ENCODE data around the gene SNRNP25. TPM values are rescaled to one million over a fixed set of nuclear protein-coding genes. Genes with fewer than 3 reads are reported as not detected.
"Not testable (repeated sequence)": the region's sequence is repeated elsewhere in the genome, so short reads cannot be mapped to it uniquely, and the experiment has no call there.

SNRNP25 gene
- total RNA-seq (33.7 TPM), polyA plus RNA-seq (23.3 TPM)
- long read RNA-seq, donor 1, transcript SNRNP25-201 (5 exons, 1,905 nt): major isoform, 6 of 6 reads
- long read RNA-seq, donor 1, partial matches to known transcripts: 0 of 6 reads
- long read RNA-seq, donor 1, other reads (novel, unspliced or antisense): 0 of 6 reads
- long read RNA-seq, donor 2: 0 reads
- long read RNA-seq, donor 3, transcript SNRNP25-201 (5 exons, 1,905 nt): major isoform, 46 of 55 reads
- long read RNA-seq, donor 3, partial matches to known transcripts: 8 of 55 reads
- long read RNA-seq, donor 3, other reads (novel, unspliced or antisense): 0 of 55 reads
- long read RNA-seq, donor 4, transcript SNRNP25-201 (5 exons, 1,905 nt): major isoform, 17 of 19 reads
- long read RNA-seq, donor 4, partial matches to known transcripts: 0 of 19 reads
- long read RNA-seq, donor 4, other reads (novel, unspliced or antisense): 0 of 19 reads
- long read RNA-seq, donor 5, transcript SNRNP25-201 (5 exons, 1,905 nt): major isoform, 41 of 121 reads
- long read RNA-seq, donor 5, partial matches to known transcripts: 78 of 121 reads
- long read RNA-seq, donor 5, other reads (novel, unspliced or antisense): 0 of 121 reads
- long read RNA-seq, donor 6, transcript SNRNP25-201 (5 exons, 1,905 nt): major isoform, 22 of 68 reads
- long read RNA-seq, donor 6, partial matches to known transcripts: 45 of 68 reads
- long read RNA-seq, donor 6, other reads (novel, unspliced or antisense): 0 of 68 reads
- long read RNA-seq, donor 7, transcript SNRNP25-201 (5 exons, 1,905 nt): major isoform, 17 of 17 reads
- long read RNA-seq, donor 7, partial matches to known transcripts: 0 of 17 reads
- long read RNA-seq, donor 7, other reads (novel, unspliced or antisense): 0 of 17 reads
- long read RNA-seq, donor 8, transcript SNRNP25-201 (5 exons, 1,905 nt): major isoform, 11 of 12 reads
- long read RNA-seq, donor 8, partial matches to known transcripts: 0 of 12 reads
- long read RNA-seq, donor 8, other reads (novel, unspliced or antisense): 0 of 12 reads
- long read RNA-seq, donor 9, transcript SNRNP25-201 (5 exons, 1,905 nt): major isoform, 23 of 24 reads
- long read RNA-seq, donor 9, partial matches to known transcripts: 0 of 24 reads
- long read RNA-seq, donor 9, other reads (novel, unspliced or antisense): 0 of 24 reads
- long read RNA-seq, donor 10, transcript SNRNP25-201 (5 exons, 1,905 nt): major isoform, 20 of 22 reads
- long read RNA-seq, donor 10, partial matches to known transcripts: 0 of 22 reads
- long read RNA-seq, donor 10, other reads (novel, unspliced or antisense): 0 of 22 reads

DNA sequence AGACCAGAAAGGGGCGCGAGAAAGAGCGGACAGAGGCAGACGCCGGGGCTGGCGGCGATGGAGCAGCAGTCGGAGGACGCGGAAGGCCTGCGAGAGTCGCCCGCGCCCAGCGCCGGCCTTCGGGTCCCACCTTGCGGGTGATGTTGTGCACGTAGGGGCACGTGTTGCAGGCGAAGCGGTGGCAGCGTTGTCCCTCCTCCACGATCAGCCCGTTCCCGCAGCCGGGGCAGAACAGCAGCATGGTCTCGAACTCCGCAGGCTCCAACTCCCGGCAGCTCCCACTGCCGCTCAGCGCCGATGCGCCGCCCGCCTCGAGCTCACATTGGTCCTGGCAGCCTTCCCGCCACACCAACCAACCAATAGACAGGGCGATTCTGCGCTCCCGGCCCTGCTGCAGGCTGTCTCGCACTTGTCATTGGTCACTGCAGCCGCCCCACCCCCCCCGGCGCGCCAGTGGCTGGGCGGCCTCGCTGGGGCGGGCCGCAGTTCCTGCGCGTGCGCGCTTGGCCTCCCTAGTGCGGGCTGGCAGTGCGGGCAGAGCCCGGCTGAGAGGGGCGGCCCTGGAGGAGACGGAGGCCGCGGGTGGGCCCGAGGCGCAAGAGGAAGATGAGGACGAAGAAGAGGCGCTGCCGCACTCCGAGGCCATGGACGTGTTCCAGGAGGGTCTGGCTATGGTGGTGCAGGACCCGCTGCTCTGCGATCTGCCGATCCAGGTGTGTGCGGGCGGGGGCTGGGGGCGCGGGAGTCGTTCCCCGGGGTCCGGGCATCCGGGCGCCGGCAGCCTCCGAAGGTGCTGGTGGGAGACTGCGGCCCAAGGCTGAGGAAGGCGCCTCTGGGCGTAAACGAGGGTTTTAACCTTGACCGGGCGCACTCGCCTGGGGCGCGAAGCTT is at the start of gene SNRNP25, which contains the start of gene POLR3K:
TSS of gene SNRNP25 (plus strand) at position 483 of the 891 bp plus-strand sequence. CDS start at position 672, 189 bp downstream.
TSS of gene POLR3K (minus strand) at position 263 of the 891 bp plus-strand sequence. CDS start at position 241, 22 bp downstream.
- H3K4me3 ChIP-seq (ENCODE audit: low read length in 2 of 2): peak within 1 kb of the TSS; percentile 60 to 80
- peaks cover 26 to 29% of the 10 kb centered on the region in 2 donors for H3K36me3 ChIP-seq (ENCODE audit: control insufficient read depth in 2 of 2, insufficient read depth in 2 of 2, low read length in 1 of 2)
- peak; percentile 82 to 98 (median 92) for DNase-seq (ENCODE audit: low read depth in 6 of 9, low spot score in 9 of 9)
- no peaks in the 10 kb centered on the region for H3K27me3 ChIP-seq (ENCODE audit: control insufficient read depth in 2 of 2, insufficient read depth in 1 of 2, low read length in 1 of 2)
- peak within 1 kb of the TSS; percentile 44 to 59 for H3K27ac ChIP-seq (ENCODE audit: low read depth in 1 of 2, low read length in 1 of 2)
- under 1% methylated on average over 91 of the region's 91 CpGs for WGBS
- H3K9me3 ChIP-seq (ENCODE audit: control insufficient read depth in 2 of 2, insufficient read depth in 1 of 2, low read length in 1 of 2): no peaks in the 10 kb centered on the region
- H3K4me1 ChIP-seq (ENCODE audit: control insufficient read depth in 2 of 2, insufficient read depth in 2 of 2, low read length in 2 of 2): peaks cover 7 to 10% of the 10 kb centered on the region in 2 donors

DNA sequence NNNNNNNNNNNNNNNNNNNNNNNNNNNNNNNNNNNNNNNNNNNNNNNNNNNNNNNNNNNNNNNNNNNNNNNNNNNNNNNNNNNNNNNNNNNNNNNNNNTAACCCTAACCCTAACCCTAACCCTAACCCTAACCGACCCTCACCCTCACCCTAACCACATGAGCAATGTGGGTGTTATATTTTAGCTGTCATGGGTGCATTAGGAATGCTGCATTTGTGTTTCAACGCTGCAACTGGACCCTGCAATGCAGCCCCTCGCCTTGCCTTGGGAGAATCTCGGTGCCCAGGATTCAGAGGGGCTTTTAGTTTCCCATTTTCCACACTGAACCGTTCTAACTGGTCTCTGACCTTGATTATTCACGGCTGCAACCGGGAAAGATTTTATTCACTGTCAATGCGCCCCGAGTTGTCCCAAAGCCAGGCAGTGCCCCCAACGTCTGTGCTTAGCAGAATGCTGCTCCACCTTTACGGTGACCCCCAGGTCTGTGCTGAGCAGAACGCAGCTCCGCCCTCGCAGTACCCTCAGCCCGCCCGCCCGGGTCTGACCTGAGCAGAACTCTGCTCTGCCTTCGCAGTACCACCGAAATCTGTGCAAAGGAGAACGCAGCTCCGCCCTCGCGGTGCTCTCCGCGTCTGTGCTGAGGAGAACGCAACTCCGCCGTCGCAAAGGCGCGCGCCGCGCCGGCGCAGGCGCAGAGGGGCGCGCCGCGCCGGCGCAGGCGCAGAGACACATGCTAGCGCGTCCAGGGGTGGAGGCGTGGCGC is 43.5 kb upstream of the SNRNP25 start:
- WGBS: 74% methylated on average over 48 of the region's 48 CpGs
- Histone ChIP-seq H3K36me3 (ENCODE audit: control insufficient read depth in 2 of 2, insufficient read depth in 2 of 2, low read length in 1 of 2) (no peaks in the 10 kb centered on the region), H3K27ac (ENCODE audit: low read depth in 1 of 2, low read length in 1 of 2) (no peak overlapping the region), H3K4me1 (ENCODE audit: control insufficient read depth in 2 of 2, insufficient read depth in 2 of 2, low read length in 2 of 2) (no peaks in the 10 kb centered on the region), H3K9me3 (ENCODE audit: control insufficient read depth in 2 of 2, insufficient read depth in 1 of 2, low read length in 1 of 2) (no peaks in the 10 kb centered on the region), H3K4me3 (ENCODE audit: low read length in 2 of 2) (peak overlapping the region in 1 of 2 donors; percentile 21), H3K27me3 (ENCODE audit: control insufficient read depth in 2 of 2, insufficient read depth in 1 of 2, low read length in 1 of 2) (no peaks in the 10 kb centered on the region)
- DNase-seq (ENCODE audit: low read depth in 6 of 9, low spot score in 9 of 9): no peak

DNA sequence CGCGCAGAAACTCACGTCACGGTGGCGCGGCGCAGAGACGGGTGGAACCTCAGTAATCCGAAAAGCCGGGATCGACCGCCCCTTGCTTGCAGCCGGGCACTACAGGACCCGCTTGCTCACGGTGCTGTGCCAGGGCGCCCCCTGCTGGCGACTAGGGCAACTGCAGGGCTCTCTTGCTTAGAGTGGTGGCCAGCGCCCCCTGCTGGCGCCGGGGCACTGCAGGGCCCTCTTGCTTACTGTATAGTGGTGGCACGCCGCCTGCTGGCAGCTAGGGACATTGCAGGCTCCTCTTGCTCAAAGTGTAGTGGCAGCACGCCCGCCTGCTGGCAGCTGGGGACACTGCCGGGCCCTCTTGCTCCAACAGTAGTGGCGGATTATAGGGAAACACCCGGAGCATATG is 42.9 kb upstream of the SNRNP25 start:
- 65% methylated on average over 14 of the region's 27 CpGs for WGBS
- H3K36me3 ChIP-seq (ENCODE audit: control insufficient read depth in 2 of 2, insufficient read depth in 2 of 2, low read length in 1 of 2); H3K27me3 ChIP-seq (ENCODE audit: control insufficient read depth in 2 of 2, insufficient read depth in 1 of 2, low read length in 1 of 2); H3K9me3 ChIP-seq (ENCODE audit: control insufficient read depth in 2 of 2, insufficient read depth in 1 of 2, low read length in 1 of 2); H3K4me1 ChIP-seq (ENCODE audit: control insufficient read depth in 2 of 2, insufficient read depth in 2 of 2, low read length in 2 of 2); H3K4me3 ChIP-seq (ENCODE audit: low read length in 2 of 2); DNase-seq (ENCODE audit: low read depth in 6 of 9, low spot score in 9 of 9); H3K27ac ChIP-seq (ENCODE audit: low read depth in 1 of 2, low read length in 1 of 2): not testable (repeated sequence)

DNA sequence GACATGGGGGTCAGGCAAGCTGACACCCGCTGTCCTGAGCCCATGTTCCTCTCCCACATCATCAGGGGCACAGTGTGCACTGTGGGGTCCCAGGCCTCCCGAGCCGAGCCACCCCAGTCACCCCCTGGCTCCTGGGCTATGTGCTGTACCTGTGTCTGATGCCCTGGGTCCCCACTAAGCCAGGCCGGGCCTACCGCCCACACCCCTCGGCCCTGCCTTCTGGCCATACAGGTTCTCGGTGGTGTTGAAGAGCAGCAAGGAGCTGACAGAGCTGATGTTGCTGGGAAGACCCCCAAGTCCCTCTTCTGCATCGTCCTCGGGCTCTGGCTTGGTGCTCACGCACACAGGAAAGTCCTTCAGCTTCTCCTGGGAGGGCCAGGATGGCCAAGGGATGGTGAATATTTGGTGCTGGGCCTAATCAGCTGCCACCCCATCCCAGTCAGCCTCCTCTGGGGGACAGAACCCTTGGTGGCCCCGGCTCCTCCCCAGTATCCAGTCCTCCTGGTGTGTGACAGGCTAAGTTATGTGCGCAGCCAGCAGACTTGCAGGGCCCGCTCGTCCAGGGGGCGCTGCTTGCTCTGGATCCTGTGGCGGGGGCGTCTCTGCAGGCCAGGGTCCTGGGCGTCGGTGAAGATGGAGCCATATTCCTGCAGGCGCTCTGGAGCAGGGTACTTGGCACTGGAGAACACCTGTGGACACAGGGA is 36.4 kb upstream of the SNRNP25 start:
- not testable (repeated sequence) for H3K9me3 ChIP-seq (ENCODE audit: control insufficient read depth in 2 of 2, insufficient read depth in 1 of 2, low read length in 1 of 2); H3K4me1 ChIP-seq (ENCODE audit: control insufficient read depth in 2 of 2, insufficient read depth in 2 of 2, low read length in 2 of 2); DNase-seq (ENCODE audit: low read depth in 6 of 9, low spot score in 9 of 9); H3K4me3 ChIP-seq (ENCODE audit: low read length in 2 of 2); H3K27ac ChIP-seq (ENCODE audit: low read depth in 1 of 2, low read length in 1 of 2); H3K36me3 ChIP-seq (ENCODE audit: control insufficient read depth in 2 of 2, insufficient read depth in 2 of 2, low read length in 1 of 2); H3K27me3 ChIP-seq (ENCODE audit: control insufficient read depth in 2 of 2, insufficient read depth in 1 of 2, low read length in 1 of 2)
- WGBS: 95% methylated on average over 19 of the region's 20 CpGs

DNA sequence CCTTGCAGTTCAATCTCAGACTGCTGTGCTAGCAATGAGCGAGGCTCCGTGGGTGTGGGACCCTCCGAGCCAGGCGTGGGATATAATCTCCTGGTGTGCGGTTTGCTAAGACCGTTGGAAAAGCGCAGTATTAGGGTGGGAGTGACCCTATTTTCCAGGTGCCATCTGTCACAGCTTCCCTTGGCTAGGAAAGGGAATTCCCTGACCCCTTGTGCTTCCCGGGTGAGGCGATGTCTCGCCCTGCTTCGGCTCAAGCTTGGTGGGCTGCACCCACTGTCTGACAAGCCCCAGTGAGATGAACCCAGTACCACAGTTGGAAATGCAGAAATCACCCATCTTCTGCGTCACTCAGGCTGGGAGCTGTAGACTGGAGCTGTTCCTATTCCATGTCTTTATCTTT is 32.7 kb upstream of the SNRNP25 start:
- not testable (repeated sequence) for H3K4me3 ChIP-seq (ENCODE audit: low read length in 2 of 2); H3K4me1 ChIP-seq (ENCODE audit: control insufficient read depth in 2 of 2, insufficient read depth in 2 of 2, low read length in 2 of 2); DNase-seq (ENCODE audit: low read depth in 6 of 9, low spot score in 9 of 9); H3K27ac ChIP-seq (ENCODE audit: low read depth in 1 of 2, low read length in 1 of 2); H3K27me3 ChIP-seq (ENCODE audit: control insufficient read depth in 2 of 2, insufficient read depth in 1 of 2, low read length in 1 of 2); H3K36me3 ChIP-seq (ENCODE audit: control insufficient read depth in 2 of 2, insufficient read depth in 2 of 2, low read length in 1 of 2); H3K9me3 ChIP-seq (ENCODE audit: control insufficient read depth in 2 of 2, insufficient read depth in 1 of 2, low read length in 1 of 2)
- 95% methylated on average over 12 of the region's 12 CpGs for WGBS

DNA sequence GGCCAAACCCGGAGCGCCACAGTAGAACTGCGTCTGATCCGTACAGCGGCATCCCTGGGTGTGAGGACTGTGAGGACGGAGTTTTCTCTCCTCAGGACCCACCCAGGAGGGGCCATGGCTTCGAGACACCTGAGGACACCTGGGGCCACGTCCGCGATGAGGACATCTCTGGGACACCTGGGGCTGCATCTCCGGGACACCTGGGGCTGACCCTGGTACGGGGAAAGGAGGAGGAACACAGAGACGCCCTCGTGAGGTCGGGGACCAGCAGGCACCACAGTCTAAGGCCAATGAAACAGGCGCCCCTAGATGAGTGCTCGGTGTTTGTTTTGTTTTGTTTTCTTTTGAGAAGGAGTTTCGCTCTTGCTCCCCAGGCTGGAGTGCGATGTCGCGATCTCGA is 29.5 kb upstream of the SNRNP25 start:
- DNase-seq (ENCODE audit: low read depth in 6 of 9, low spot score in 9 of 9); H3K4me1 ChIP-seq (ENCODE audit: control insufficient read depth in 2 of 2, insufficient read depth in 2 of 2, low read length in 2 of 2); H3K27ac ChIP-seq (ENCODE audit: low read depth in 1 of 2, low read length in 1 of 2); H3K27me3 ChIP-seq (ENCODE audit: control insufficient read depth in 2 of 2, insufficient read depth in 1 of 2, low read length in 1 of 2); H3K36me3 ChIP-seq (ENCODE audit: control insufficient read depth in 2 of 2, insufficient read depth in 2 of 2, low read length in 1 of 2); H3K4me3 ChIP-seq (ENCODE audit: low read length in 2 of 2); H3K9me3 ChIP-seq (ENCODE audit: control insufficient read depth in 2 of 2, insufficient read depth in 1 of 2, low read length in 1 of 2): not testable (repeated sequence)
- 93% methylated on average over 17 of the region's 22 CpGs for WGBS

DNA sequence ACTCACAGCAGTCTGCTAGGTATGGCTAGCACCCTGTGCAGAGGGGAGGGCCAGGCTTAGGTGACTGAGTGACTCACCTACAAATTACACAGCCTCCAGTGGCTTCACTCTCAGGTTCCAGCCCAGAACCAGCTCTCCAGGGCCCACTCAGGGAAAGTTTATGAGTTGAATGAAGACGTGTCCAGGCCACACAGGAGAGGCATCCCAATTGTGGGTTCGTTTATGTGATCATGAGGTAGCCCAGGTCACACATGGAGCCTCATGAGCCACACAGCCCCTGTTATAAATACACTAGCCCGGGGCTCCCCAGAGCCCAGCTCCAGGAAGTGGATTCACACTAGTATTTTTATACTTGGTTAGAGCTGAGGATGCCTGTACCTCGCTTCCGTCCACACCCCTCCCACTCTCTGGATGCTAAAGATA is 27.7 kb upstream of the SNRNP25 start:
- WGBS: 36% methylated on average over 2 of the region's 5 CpGs
- not testable (repeated sequence) for H3K4me3 ChIP-seq (ENCODE audit: low read length in 2 of 2); H3K36me3 ChIP-seq (ENCODE audit: control insufficient read depth in 2 of 2, insufficient read depth in 2 of 2, low read length in 1 of 2); DNase-seq (ENCODE audit: low read depth in 6 of 9, low spot score in 9 of 9); H3K27ac ChIP-seq (ENCODE audit: low read depth in 1 of 2, low read length in 1 of 2); H3K9me3 ChIP-seq (ENCODE audit: control insufficient read depth in 2 of 2, insufficient read depth in 1 of 2, low read length in 1 of 2); H3K4me1 ChIP-seq (ENCODE audit: control insufficient read depth in 2 of 2, insufficient read depth in 2 of 2, low read length in 2 of 2); H3K27me3 ChIP-seq (ENCODE audit: control insufficient read depth in 2 of 2, insufficient read depth in 1 of 2, low read length in 1 of 2)

Measured in thymus (tissue), 14 donors.